NCI-H1105 (cell line): ENCODE data around the gene C16orf86.

Source experiments
- DNase-seq: peaks from one replicate; lab custom pipeline; 2025; lab: John Stamatoyannopoulos, UW

The C16orf86 gene

DNA sequence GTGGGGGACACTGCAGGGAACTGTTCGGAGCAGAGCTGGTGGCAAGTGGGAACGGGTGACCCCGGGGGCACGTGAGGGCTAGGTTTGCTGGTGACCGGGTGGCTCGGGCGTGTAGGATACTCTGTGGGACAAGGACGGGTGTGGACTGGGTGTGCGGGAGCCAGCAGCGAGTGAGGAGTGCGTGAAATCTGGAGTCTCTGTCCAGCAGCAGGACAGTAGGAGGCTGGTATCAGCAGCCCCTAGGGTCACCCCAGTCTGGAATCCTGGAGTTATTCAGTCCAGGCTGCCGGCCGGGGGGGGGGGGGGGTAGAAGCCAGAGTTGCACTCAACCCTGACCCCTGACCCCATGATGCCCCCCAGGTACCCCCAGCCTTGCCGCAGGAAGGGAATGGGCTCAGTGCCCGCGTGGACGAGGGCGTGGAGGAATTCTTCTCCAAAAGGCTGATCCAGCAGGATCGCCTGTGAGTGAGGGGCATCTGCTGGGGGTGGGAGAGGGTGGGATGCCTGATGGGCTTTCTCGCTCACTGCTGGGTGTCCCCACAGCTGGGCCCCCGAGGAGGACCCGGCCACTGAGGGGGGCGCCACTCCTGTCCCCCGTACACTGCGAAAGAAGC, 12.7 kb upstream of the C16orf86 start:
- no peak for DNase-seq

DNA sequence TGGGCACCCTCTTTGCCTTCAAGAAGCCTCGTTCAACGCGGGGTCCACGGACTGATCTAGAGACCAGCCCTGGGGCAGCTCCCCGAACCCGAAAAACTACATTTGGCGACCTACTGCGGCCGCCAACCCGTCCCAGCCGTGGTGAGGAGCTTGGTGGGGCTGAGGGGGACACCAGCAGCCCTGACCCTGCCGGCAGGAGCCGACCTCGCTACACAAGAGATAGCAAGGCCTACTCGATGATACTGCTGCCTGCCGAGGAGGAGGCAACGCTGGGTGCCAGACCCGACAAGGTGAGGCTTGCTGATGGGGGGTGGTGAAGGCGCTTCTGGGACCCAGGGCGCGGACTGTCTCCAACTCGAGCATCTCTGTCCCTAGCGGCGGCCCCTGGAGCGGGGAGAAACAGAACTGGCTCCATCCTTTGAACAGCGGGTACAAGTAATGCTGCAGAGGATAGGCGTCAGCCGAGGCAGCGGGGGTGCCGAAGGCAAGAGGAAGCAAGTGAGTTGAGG, 12.2 kb upstream of the C16orf86 start:
- no peak for DNase-seq

GRCh38 chr16:67655363-67655762, 11.3 kb upstream of the C16orf86 start:
- DNase-seq = no peak

GRCh38 chr16:67656344-67657016, 10.1 kb upstream of the C16orf86 start:
- DNase-seq = no peak

DNA sequence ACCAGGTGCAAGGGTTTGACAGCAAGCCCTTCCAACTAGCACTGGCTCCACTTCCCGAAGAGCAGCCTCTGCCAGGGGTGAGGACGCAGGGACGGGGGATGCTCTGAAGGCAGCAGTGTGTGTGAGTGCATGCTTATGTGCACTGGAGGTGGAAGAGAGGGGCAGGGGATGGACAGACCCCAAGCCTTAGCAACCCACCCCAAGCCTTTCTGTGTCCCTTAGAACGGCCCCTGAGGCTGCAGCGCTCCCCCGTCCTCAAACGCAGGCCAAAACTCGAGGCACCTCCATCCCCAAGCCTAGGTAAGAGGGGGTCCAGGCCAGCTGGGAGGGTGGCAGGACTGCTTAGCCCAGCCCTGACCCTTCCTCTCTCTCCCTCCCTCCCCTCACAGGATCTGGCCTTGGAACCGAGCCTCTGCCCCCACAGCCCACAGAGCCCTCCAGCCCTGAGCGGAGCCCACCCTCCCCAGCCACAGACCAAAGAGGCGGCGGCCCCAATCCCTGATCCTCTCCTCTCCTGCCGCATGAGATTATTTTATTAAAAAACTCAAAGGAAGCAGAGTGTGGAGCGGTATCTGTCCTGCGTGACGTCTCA, 9.5 kb upstream of the C16orf86 start:
- DNase-seq = no peak

DNA sequence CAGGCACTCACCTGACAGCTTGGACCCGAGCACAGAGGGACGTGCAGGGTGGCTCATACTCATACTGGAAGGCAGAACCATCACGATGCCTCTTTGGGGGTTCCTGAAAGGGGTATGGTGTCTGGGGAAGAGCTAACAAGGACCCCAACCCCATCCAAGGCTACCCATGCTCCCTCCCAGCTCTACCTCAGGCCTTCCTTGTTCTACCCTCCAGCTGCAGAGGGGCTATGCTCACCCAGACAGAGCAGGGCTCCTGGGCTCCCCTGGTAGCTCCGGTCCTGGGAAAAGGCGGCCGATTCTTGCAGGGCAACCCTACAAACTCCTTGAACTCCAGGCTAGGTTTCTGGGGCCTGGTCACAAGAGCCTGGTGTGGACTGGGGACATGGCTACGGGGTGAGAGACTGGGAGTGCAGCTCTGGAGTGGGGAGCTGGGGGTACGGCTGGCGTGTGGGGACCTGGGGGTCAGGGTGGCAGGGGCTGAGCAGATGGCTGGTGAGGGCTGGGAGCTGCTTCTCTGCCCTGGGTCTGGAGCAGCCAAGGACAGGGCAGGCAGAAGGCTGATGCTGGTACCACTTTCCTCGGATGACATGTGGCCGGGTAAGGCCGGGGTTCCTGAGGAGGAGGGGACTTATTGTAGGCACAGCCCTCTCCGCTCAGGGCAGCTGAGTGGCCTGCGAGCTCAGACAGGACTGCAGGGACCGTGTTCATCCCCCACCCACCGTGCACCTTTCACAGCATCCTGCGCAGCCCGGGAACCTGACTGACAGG, 8.7 kb upstream of the C16orf86 start:
- no peak for DNase-seq

GRCh38 chr16:67658849-67659674, 7.6 kb upstream of the C16orf86 start:
- no peak for DNase-seq

DNA sequence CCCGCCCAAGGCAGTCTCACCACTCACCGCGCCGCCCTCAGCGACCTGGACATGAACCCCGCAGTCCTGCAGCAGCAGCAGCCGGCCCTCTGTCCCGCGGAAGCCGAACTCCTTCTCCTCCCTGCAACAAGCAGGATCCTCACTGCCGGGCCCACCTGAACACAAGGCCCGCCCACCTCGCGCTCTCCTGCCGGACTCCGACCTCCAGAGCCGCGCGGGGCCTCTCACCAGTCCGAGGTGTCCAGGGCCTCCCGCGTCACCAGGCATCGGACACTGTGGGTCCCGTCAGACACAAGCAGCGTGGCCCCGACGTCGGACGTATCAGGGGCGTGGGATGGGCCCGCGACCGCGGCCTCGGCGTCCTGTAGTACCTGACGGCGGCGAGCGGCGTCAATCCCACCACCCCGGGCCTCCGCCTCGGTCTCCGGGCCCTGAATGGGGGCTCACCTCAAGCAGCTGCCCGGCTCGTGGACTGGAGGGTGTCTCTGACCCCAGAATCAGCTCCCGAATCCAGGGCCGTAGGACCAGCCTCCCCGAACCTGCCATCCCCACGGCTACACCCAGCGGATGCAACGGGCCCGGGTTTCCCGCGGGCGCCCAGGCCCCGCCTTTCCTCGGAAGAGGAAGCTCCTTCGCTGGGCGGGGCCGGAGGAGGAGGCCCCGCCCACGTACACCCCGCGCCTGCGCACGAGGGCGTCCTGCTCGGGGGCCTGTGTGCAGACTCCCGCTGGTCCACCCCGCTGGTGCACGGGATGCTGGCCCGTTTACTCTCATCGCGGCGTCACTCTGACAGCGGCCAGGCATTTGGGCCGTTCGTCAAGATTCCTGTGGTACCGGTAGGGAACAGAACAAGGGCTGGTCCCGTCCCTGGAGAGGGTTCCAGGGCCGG, 6.7 kb upstream of the C16orf86 start, which contains the start of gene ACD:
Gene ACD (minus strand): TSS at position 586 of the 889 bp plus-strand sequence. CDS start 40 bp downstream, at position 546.
- DNase-seq = peak; percentile 77

DNA sequence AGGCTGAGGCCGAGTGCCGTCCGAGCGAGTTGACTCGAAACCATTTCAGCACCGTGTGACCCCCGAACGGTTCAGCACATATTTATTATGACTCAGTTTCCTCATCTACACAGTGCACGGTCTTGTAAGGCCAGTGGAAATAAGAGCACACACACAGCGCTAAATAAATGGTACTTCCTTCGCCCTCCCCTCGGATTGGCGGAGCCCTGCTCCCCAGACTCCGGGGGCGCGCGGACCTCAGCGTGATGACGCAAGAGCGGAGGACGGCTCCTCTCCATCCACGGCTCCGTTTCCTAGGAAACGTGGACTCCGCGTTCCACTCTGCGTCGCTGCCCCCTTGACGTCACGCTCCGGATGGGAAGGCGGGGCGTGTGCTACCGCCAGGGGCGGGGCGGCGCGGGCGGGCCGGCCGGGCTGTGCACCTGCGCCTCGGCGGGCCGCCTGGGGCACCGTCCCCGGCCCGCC, 6.0 kb upstream of the C16orf86 start, which contains the start of gene PARD6A:
Gene PARD6A (plus strand): TSS at position 397 of the 465 bp plus-strand sequence. CDS start 79 bp downstream, outside the sequence.
- DNase-seq = peak; percentile 90

GRCh38 chr16:67661101-67661761, 5.4 kb upstream of the C16orf86 start:
- no peak for DNase-seq

DNA sequence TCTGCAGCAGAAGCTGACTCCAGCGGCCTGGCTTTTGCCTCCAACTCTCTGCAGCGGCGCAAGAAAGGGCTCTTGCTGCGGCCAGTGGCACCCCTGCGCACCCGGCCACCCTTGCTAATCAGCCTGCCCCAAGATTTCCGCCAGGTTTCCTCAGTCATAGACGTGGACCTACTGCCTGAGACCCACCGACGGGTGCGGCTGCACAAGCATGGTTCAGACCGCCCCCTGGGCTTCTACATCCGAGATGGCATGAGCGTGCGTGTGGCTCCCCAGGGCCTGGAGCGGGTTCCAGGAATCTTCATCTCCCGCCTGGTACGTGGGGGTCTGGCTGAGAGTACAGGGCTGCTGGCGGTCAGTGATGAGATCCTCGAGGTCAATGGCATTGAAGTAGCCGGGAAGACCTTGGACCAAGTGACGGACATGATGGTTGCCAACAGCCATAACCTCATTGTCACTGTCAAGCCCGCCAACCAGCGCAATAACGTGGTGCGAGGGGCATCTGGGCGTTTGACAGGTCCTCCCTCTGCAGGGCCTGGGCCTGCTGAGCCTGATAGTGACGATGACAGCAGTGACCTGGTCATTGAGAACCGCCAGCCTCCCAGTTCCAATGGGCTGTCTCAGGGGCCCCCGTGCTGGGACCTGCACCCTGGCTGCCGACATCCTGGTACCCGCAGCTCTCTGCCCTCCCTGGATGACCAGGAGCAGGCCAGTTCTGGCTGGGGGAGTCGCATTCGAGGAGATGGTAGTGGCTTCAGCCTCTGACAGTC, 4.5 kb upstream of the C16orf86 start:
- DNase-seq = no peak

GRCh38 chr16:67662653-67663010, 4.0 kb upstream of the C16orf86 start:
- no peak for DNase-seq

GRCh38 chr16:67663151-67663876, 3.3 kb upstream of the C16orf86 start:
- DNase-seq = no peak

DNA sequence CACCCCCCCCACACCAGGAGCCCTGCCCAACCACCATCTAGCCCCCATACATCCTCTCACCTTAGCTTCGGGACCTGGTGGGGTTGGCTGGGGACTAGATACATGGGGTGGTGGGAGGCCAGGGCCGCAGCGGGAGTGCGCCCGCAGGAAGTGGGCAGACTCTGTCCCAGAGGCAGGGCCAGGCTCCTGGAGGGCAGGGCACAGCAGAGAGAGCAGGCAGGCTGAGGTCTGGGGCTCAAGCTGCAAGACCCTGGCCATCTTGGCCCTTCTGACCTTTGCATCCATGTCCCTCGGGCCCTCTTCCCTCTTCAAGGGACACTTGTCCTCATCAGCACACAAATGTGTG, 2.8 kb upstream of the C16orf86 start:
- no peak for DNase-seq

- no peak for DNase-seq
Observed at GRCh38 chr16:67664258-67664657, 2.4 kb upstream of the C16orf86 start.

DNA sequence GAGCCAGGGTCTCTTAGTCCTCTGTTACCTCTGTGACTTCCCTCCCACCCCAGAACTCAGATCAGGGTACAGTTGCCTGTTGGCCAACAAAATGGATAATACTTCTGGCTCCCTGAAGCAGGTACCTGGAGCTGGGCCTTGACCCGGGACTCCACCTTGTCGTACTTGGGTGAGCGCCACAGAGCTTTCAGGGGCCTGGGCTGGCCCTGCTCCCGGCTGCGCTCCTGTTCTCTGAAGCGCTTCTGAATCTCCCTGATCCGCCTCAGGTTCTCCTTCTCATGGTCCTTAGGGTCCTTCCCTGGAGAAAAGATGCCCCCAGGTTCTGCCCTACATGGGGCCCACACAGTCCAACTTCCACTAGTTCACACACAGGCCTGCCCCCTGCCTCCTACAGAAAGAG, 1.7 kb upstream of the C16orf86 start:
- DNase-seq = no peak

- DNase-seq = no peak
Observed at GRCh38 chr16:67665598-67665997, 1.0 kb upstream of the C16orf86 start.

- DNase-seq = no peak
Observed at GRCh38 chr16:67666032-67666551, 522 bp upstream of the C16orf86 start.
